Adrenal gland (tissue), 12 donors: ENCODE results near the gene KCNIP1. TPM values are rescaled to one million over a fixed set of nuclear protein-coding genes. Genes with fewer than 3 reads are reported as not detected.

ENCODE experiments used
- DNase-seq, 7 donors: peaks; one replicate each; pipeline ENCODE4 v3.0.0-alpha.2; 2019 to 2020
- H3K27ac ChIP-seq, 5 donors: fragments of 200-600 bp; sonication (generic) in 4 of 5; 1 replicate in 3 of 5; 2 replicates in 2 of 5; pipeline versions ENCODE4 v1.5.1 to v1.8.0; 2016 to 2020; ENCODE audit warnings: mild to moderate bottlenecking in 1 of 5
- H3K27me3 ChIP-seq: fragments of 200-600 bp; 2 replicates; pipeline ENCODE4 v1.8.0; 2021
- H3K36me3 ChIP-seq, 2 donors: fragments of 200-600 bp; replicated peaks in 1 of 2; 1 replicate in 1 of 2; 2 replicates in 1 of 2; pipeline versions ENCODE4 v1.5.1 to v1.8.0; 2018 to 2022
- H3K4me1 ChIP-seq, 2 donors: fragments of 200-600 bp; replicated peaks in 1 of 2; 1 replicate in 1 of 2; 2 replicates in 1 of 2; pipeline versions ENCODE4 v1.5.1 to v1.8.0; 2018 to 2021
- H3K4me3 ChIP-seq, 4 donors: fragments of 200-600 bp; sonication (generic) in 3 of 4; one replicate each; pipeline ENCODE4 v1.5.1; 2016 to 2018
- H3K9me3 ChIP-seq, 3 donors: fragments of 200-600 bp; sonication (generic) in 1 of 3; replicated peaks in 1 of 3; 1 replicate in 2 of 3; 2 replicates in 1 of 3; pipeline versions ENCODE4 v1.5.1 to v1.8.0; 2016 to 2021
- CTCF ChIP-seq, 6 experiments: fragments of 450-650 bp in 4 of 6; fragments of 200-600 bp in 2 of 6; sonication (generic) in 1 of 6; IDR thresholded peaks; 1 replicate in 5 of 6; 2 replicates in 1 of 6; pipeline versions ENCODE4 v1.5.1 to v1.8.0; 2016 to 2021; ENCODE audit warnings: antibody characterized with exemption in 6 of 6, mild to moderate bottlenecking in 2 of 6, moderate library complexity in 1 of 6
- POLR2A ChIP-seq, 2 donors: fragments of 450-650 bp; IDR thresholded peaks; one replicate each; pipeline ENCODE4 v1.6.1; 2017; ENCODE audit warnings: antibody characterized with exemption in 2 of 2, mild to moderate bottlenecking in 2 of 2, moderate library complexity in 1 of 2
- WGBS, 4 donors: extraction: QIAGEN DNeasy Blood & Tissue Kit in 2 of 4; methylation state at CpG; one replicate each; pipeline versions ENCODE4 v1.1.5 to v1.1.7; 2013 to 2017; 5-methylcytosine and 5-hydroxymethylcytosine counted together
- intact Hi-C, 2 donors: fragments of 100-400 bp; cut with DNase I; formaldehyde crosslinking; loops; one replicate each; pipeline versions ENCODE4 v1.14.1 to v1.15.0; 2022 to 2023
- polyA plus RNA-seq, 3 donors: library from polyadenylated mRNA; stranded (reverse); fragments of 200-250 nt in 2 of 3; fragments of 350-450 nt in 1 of 3; fragmentation: Illumina TruSeq in 1 of 3; extraction: RNeasy Lipid Tissue Mini Kit (QIAGEN cat#74804) in 1 of 3; gene quantifications; one replicate each; pipeline ENCODE4 v1.2.3, GENCODE V29; 2013 to 2014
- total RNA-seq, 9 donors: library from RNA; depleted of rRNA in 4 of 9; stranded (reverse); fragments of >200 nt in 4 of 9; fragments of 120-200 nt in 1 of 9; fragmentation: NEBNext Ultra II Directional in 1 of 9; extraction: Animal tissue kit (Norgen Biotek cat#: 25700) in 1 of 9; gene quantifications; one replicate each; pipeline versions ENCODE4 v1.1.0 to v1.2.4, GENCODE V29; 2013 to 2023
- donor health status: healthy with polysubstance abuse.
- donor health status: Bipolar disorder and iron deficiency.
- donor health status: DM: yes; HTN: yes; CAD: no.
- donor health status: DM: no; HTN: no; CAD: no.
- donor health status: DM: no; HTN: no; CAD: no.
- donor health status: DM: yes; HTN: yes; CAD: no.

KCNIP1 gene
- total and polyA plus RNA-seq, 12 donors = 0.14 to 12.6 (median 1.7) TPM; not detected in 1

- Histone ChIP-seq H3K27ac (no peak overlapping the region), H3K9me3 (no peaks in the 10 kb centered on the region), H3K4me1 (no peaks in the 10 kb centered on the region), H3K4me3 (no peak overlapping the region), H3K27me3 (no peaks in the 10 kb centered on the region), H3K36me3 (no peaks in the 10 kb centered on the region)
- intact Hi-C loops = no loop called here
- no peak for DNase-seq
- 76 to 83% (median 79%) methylated on average over 6 of the region's 6 CpGs for WGBS, 4 donors
- TF ChIP-seq CTCF (IDR thresholded peaks at IDR 0.05) (no peak), POLR2A (IDR thresholded peaks at IDR 0.05) (no peak)
Observed at GRCh38 chr5:170484459-170484831, 19.4 kb upstream of the KCNIP1 start.

GRCh38 chr5:170484847-170485615, 18.8 kb upstream of the KCNIP1 start:
- Histone ChIP-seq H3K36me3 (no peaks in the 10 kb centered on the region), H3K27me3 (no peaks in the 10 kb centered on the region), H3K4me3 (no peak overlapping the region), H3K27ac (no peak overlapping the region), H3K4me1 (no peaks in the 10 kb centered on the region), H3K9me3 (no peaks in the 10 kb centered on the region)
- intact Hi-C loops = no loop called here
- DNase-seq = peak in 2 of 7 donors; percentile 18 to 48
- 84 to 91% (median 85%) methylated on average over 11 to 12 of the region's 12 CpGs for WGBS, 4 donors
- TF ChIP-seq CTCF (IDR thresholded peaks at IDR 0.05) = no peak
- no peak for TF ChIP-seq POLR2A (IDR thresholded peaks at IDR 0.05)

- Histone ChIP-seq H3K27me3 (no peaks in the 10 kb centered on the region), H3K4me3 (no peak overlapping the region), H3K9me3 (no peaks in the 10 kb centered on the region), H3K27ac (no peak overlapping the region), H3K4me1 (no peaks in the 10 kb centered on the region), H3K36me3 (no peaks in the 10 kb centered on the region)
- intact Hi-C loops = no loop called here
- TF ChIP-seq POLR2A (IDR thresholded peaks at IDR 0.05) (no peak), CTCF (IDR thresholded peaks at IDR 0.05) (no peak)
- DNase-seq = peak in 1 of 7 donors; percentile 24
Observed at GRCh38 chr5:170485616-170485911, 18.3 kb upstream of the KCNIP1 start.

- H3K27ac ChIP-seq = no peak overlapping the region
- DNase-seq = no peak
- no peak overlapping the region for H3K4me3 ChIP-seq
- WGBS, 4 donors = 83 to 100% (median 95%) methylated on average over 3 of the region's 3 CpGs
- H3K27me3 ChIP-seq = no peaks in the 10 kb centered on the region
- H3K36me3 ChIP-seq = no peaks in the 10 kb centered on the region
- no peaks in the 10 kb centered on the region for H3K4me1 ChIP-seq
- TF ChIP-seq POLR2A (IDR thresholded peaks at IDR 0.05) = no peak
- TF ChIP-seq CTCF (IDR thresholded peaks at IDR 0.05) = no peak
- intact Hi-C loops = no loop called here
- H3K9me3 ChIP-seq = no peaks in the 10 kb centered on the region
Observed at GRCh38 chr5:170486371-170486770, 17.4 kb upstream of the KCNIP1 start.
